Mucosa of stomach (tissue), 1 donor: ENCODE data around the gene BBOX1.
"Not testable (repeated sequence)": the region's sequence is repeated elsewhere in the genome, so short reads cannot be mapped to it uniquely, and the experiment has no call there.

Experiments
- H3K27me3 ChIP-seq: one replicate; pipeline ENCODE4 v1.7.0; 2013; ENCODE audit warnings: mild to moderate bottlenecking, low read length; ENCODE audit not compliant: control insufficient read depth, insufficient read depth
- H3K36me3 ChIP-seq: one replicate; pipeline ENCODE4 v1.7.0; 2013; ENCODE audit warnings: low read length; ENCODE audit not compliant: control insufficient read depth, insufficient read depth
- H3K4me1 ChIP-seq: one replicate; pipeline ENCODE4 v1.7.0; 2013; ENCODE audit warnings: mild to moderate bottlenecking, low read length; ENCODE audit not compliant: control insufficient read depth, insufficient read depth
- H3K4me3 ChIP-seq: one replicate; pipeline ENCODE4 v1.7.0; 2013; ENCODE audit warnings: low read length
- H3K9ac ChIP-seq: one replicate; pipeline ENCODE4 v1.7.0; 2013; ENCODE audit warnings: mild to moderate bottlenecking, low read length, moderate library complexity
- H3K9me3 ChIP-seq: one replicate; pipeline ENCODE4 v1.7.0; 2013; ENCODE audit warnings: mild to moderate bottlenecking, low read length, moderate library complexity; ENCODE audit not compliant: control insufficient read depth
- donor health status: Pancreatic carcinoma.

BBOX1 gene

GRCh38 chr11:27075192-27075591 lies 34.6 kb downstream of the BBOX1 start:
- Histone ChIP-seq H3K36me3 (no peaks in the 10 kb centered on the region), H3K9me3 (no peaks in the 10 kb centered on the region)

GRCh38 chr11:27075655-27076054 lies 35.0 kb downstream of the BBOX1 start:
- no peak overlapping the region for H3K9ac ChIP-seq
- no peak overlapping the region for H3K4me3 ChIP-seq
- H3K4me1 ChIP-seq, result no peaks in the 10 kb centered on the region
- no peaks in the 10 kb centered on the region for H3K36me3 ChIP-seq
- no peaks in the 10 kb centered on the region for H3K9me3 ChIP-seq
- H3K27me3 ChIP-seq, result no peaks in the 10 kb centered on the region

More at GRCh38 chr11:27075192-27075591, 34.6 kb downstream of the BBOX1 start:
- Histone ChIP-seq H3K4me1 (no peaks in the 10 kb centered on the region), H3K27me3 (no peaks in the 10 kb centered on the region), H3K4me3 (no peak overlapping the region), H3K9ac (no peak overlapping the region)

- H3K9me3 ChIP-seq, result no peaks in the 10 kb centered on the region
- no peaks in the 10 kb centered on the region for H3K36me3 ChIP-seq
- no peaks in the 10 kb centered on the region for H3K4me1 ChIP-seq
- H3K9ac ChIP-seq, result no peak overlapping the region
- no peaks in the 10 kb centered on the region for H3K27me3 ChIP-seq
- no peak overlapping the region for H3K4me3 ChIP-seq
Measured at GRCh38 chr11:27076121-27076589, 35.5 kb downstream of the BBOX1 start.

GRCh38 chr11:27081056-27081455 lies 40.4 kb downstream of the BBOX1 start:
- Histone ChIP-seq H3K36me3 (no peaks in the 10 kb centered on the region), H3K4me3 (no peak overlapping the region), H3K27me3 (no peaks in the 10 kb centered on the region), H3K9me3 (no peaks in the 10 kb centered on the region), H3K4me1 (no peaks in the 10 kb centered on the region), H3K9ac (no peak overlapping the region)

- H3K36me3 ChIP-seq, result no peaks in the 10 kb centered on the region
Measured at GRCh38 chr11:27083241-27083640, 42.6 kb downstream of the BBOX1 start.

GRCh38 chr11:27083782-27084181 lies 43.2 kb downstream of the BBOX1 start:
- Histone ChIP-seq H3K4me3 (no peak overlapping the region), H3K4me1 (no peaks in the 10 kb centered on the region), H3K9me3 (no peaks in the 10 kb centered on the region), H3K36me3 (no peaks in the 10 kb centered on the region), H3K9ac (no peak overlapping the region), H3K27me3 (no peaks in the 10 kb centered on the region)

More at GRCh38 chr11:27083241-27083640, 42.6 kb downstream of the BBOX1 start:
- Histone ChIP-seq H3K9me3 (no peaks in the 10 kb centered on the region), H3K4me3 (no peak overlapping the region), H3K4me1 (no peaks in the 10 kb centered on the region), H3K9ac (no peak overlapping the region), H3K27me3 (no peaks in the 10 kb centered on the region)

- Histone ChIP-seq H3K4me1 (no peaks in the 10 kb centered on the region), H3K36me3 (no peaks in the 10 kb centered on the region), H3K9ac (no peak overlapping the region)
Measured at GRCh38 chr11:27084518-27084917, 43.9 kb downstream of the BBOX1 start.

GRCh38 chr11:27085111-27085510 lies 44.5 kb downstream of the BBOX1 start:
- Histone ChIP-seq H3K9me3 (no peaks in the 10 kb centered on the region), H3K27me3 (no peaks in the 10 kb centered on the region), H3K9ac (no peak overlapping the region), H3K4me3 (no peak overlapping the region), H3K36me3 (no peaks in the 10 kb centered on the region), H3K4me1 (no peaks in the 10 kb centered on the region)

More at GRCh38 chr11:27084518-27084917, 43.9 kb downstream of the BBOX1 start:
- no peaks in the 10 kb centered on the region for H3K27me3 ChIP-seq
- no peaks in the 10 kb centered on the region for H3K9me3 ChIP-seq
- H3K4me3 ChIP-seq, result no peak overlapping the region

- Histone ChIP-seq H3K4me3 (no peak overlapping the region), H3K27me3 (no peaks in the 10 kb centered on the region), H3K4me1 (no peaks in the 10 kb centered on the region), H3K9ac (no peak overlapping the region), H3K36me3 (no peaks in the 10 kb centered on the region), H3K9me3 (no peaks in the 10 kb centered on the region)
Measured at GRCh38 chr11:27085605-27086004, 45.0 kb downstream of the BBOX1 start.

GRCh38 chr11:27087432-27087831 lies 46.8 kb downstream of the BBOX1 start:
- H3K36me3 ChIP-seq, result no peaks in the 10 kb centered on the region

GRCh38 chr11:27088353-27088752 lies 47.7 kb downstream of the BBOX1 start:
- no peak overlapping the region for H3K4me3 ChIP-seq
- H3K9me3 ChIP-seq, result no peaks in the 10 kb centered on the region
- no peaks in the 10 kb centered on the region for H3K4me1 ChIP-seq
- no peak overlapping the region for H3K9ac ChIP-seq
- H3K27me3 ChIP-seq, result no peaks in the 10 kb centered on the region
- no peaks in the 10 kb centered on the region for H3K36me3 ChIP-seq

More at GRCh38 chr11:27087432-27087831, 46.8 kb downstream of the BBOX1 start:
- H3K9ac ChIP-seq, result no peak overlapping the region
- H3K27me3 ChIP-seq, result no peaks in the 10 kb centered on the region
- H3K9me3 ChIP-seq, result no peaks in the 10 kb centered on the region
- no peak overlapping the region for H3K4me3 ChIP-seq
- H3K4me1 ChIP-seq, result no peaks in the 10 kb centered on the region

GRCh38 chr11:27089746-27090145 lies 49.1 kb downstream of the BBOX1 start:
- H3K4me3 ChIP-seq, result no peak overlapping the region
- no peaks in the 10 kb centered on the region for H3K36me3 ChIP-seq
- H3K4me1 ChIP-seq, result no peaks in the 10 kb centered on the region
- no peaks in the 10 kb centered on the region for H3K27me3 ChIP-seq
- no peak overlapping the region for H3K9ac ChIP-seq
- no peaks in the 10 kb centered on the region for H3K9me3 ChIP-seq

- H3K36me3 ChIP-seq, H3K9ac ChIP-seq, H3K4me1 ChIP-seq: not testable (repeated sequence)
Measured at GRCh38 chr11:27090357-27090948, 49.8 kb downstream of the BBOX1 start.

More at GRCh38 chr11:27090357-27090948, 49.8 kb downstream of the BBOX1 start:
- H3K9me3 ChIP-seq, H3K27me3 ChIP-seq, H3K4me3 ChIP-seq: not testable (repeated sequence)
